WI38 (cell line): ENCODE data around the gene IER2.
"Not testable (repeated sequence)": the region's sequence is repeated elsewhere in the genome, so short reads cannot be mapped to it uniquely, and the experiment has no call there.

Experiments used
- H3K4me3 ChIP-seq: 2 replicates; pipeline ENCODE4 v1.5.1; 2011; ENCODE audit warnings: low read depth, mild to moderate bottlenecking, control low read depth, low read length
- TF ChIP-seq, protein P1 (sequence below): IDR thresholded peaks from 2 replicates; pipeline ENCODE4 v1.5.1; 2012; ENCODE audit warnings: low read depth, mild to moderate bottlenecking, control low read depth, low read length

The IER2 gene

DNA sequence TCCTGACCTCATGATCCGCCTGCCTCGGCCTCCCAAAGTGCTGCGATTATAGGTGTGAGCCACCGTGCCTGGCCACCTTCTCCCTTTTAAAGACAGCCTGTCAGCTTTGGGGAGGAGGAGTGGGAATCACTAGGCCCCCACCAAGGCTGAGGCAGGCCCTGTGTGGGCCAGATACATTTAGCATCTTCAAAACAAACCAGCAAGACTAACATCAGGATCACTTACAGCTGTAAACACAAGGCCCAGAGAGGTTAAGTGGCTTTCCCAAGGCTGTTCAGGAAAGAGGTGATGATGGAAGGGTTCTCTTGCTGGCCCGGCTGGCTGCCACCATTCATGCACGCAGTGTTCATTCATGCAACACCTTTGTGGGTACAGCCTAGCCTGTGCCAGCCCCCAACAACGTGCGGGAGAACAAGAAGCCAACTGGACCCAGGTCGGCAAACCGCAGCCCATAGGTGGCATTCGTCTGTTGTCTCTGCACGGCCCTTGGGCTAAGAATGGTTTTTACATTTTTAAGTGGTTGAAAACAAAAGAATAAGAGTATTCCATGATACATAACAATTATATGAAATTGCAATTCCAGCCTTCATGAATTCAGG, 23.0 kb downstream of the IER2 start:
- no peak overlapping the region for H3K4me3 ChIP-seq
- TF ChIP-seq, protein P1, sequence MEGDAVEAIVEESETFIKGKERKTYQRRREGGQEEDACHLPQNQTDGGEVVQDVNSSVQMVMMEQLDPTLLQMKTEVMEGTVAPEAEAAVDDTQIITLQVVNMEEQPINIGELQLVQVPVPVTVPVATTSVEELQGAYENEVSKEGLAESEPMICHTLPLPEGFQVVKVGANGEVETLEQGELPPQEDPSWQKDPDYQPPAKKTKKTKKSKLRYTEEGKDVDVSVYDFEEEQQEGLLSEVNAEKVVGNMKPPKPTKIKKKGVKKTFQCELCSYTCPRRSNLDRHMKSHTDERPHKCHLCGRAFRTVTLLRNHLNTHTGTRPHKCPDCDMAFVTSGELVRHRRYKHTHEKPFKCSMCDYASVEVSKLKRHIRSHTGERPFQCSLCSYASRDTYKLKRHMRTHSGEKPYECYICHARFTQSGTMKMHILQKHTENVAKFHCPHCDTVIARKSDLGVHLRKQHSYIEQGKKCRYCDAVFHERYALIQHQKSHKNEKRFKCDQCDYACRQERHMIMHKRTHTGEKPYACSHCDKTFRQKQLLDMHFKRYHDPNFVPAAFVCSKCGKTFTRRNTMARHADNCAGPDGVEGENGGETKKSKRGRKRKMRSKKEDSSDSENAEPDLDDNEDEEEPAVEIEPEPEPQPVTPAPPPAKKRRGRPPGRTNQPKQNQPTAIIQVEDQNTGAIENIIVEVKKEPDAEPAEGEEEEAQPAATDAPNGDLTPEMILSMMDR, result no peak

GRCh38 chr19:13176345-13176744, 26.1 kb downstream of the IER2 start:
- TF ChIP-seq, protein P1, result no peak
- H3K4me3 ChIP-seq, result no peak overlapping the region

DNA sequence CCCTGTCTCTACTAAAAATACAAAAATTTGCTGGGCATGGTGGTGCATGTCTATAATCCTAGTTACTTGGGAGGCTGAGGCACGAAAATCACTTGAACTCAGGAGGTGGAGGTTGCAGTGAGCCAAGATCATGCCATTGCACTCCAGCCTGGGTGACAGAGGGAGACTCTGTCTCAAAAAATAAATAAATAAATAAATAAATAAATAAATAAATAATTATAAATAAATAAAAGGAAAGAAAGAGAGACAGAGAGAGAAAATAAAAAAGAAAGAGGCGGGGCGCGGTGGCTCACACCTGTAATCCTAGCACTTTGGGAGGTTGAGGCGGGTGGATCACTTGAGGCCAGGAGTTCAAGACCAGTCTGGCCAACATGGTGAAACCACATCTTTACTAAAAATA, 27.4 kb downstream of the IER2 start:
- H3K4me3 ChIP-seq, result not testable (repeated sequence)

DNA sequence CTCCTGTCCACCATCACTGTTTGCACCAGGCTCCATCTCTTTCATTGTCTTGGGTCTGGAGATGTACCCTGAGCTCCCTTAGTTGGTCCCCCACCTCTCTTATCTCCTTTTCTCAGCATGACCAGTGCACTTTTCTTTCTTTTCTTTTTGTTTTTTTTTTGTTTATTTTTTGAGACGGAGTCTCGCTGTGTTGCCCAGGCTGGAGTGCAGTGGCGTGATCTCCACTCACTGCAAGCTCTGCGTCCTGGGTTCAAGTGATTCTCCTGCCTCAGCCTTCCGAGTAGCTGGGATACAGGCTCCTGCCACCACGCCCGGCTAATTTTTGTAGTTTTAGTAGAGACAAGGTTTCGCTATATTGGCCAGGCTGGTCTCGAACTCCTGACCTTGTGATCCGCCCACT, 28.1 kb downstream of the IER2 start:
- H3K4me3 ChIP-seq, result not testable (repeated sequence)

GRCh38 chr19:13181747-13182388, 31.7 kb downstream of the IER2 start:
- TF ChIP-seq, protein P1, result no peak
- H3K4me3 ChIP-seq, result no peak overlapping the region

GRCh38 chr19:13184926-13185325, 34.7 kb downstream of the IER2 start:
- not testable (repeated sequence) for H3K4me3 ChIP-seq

DNA sequence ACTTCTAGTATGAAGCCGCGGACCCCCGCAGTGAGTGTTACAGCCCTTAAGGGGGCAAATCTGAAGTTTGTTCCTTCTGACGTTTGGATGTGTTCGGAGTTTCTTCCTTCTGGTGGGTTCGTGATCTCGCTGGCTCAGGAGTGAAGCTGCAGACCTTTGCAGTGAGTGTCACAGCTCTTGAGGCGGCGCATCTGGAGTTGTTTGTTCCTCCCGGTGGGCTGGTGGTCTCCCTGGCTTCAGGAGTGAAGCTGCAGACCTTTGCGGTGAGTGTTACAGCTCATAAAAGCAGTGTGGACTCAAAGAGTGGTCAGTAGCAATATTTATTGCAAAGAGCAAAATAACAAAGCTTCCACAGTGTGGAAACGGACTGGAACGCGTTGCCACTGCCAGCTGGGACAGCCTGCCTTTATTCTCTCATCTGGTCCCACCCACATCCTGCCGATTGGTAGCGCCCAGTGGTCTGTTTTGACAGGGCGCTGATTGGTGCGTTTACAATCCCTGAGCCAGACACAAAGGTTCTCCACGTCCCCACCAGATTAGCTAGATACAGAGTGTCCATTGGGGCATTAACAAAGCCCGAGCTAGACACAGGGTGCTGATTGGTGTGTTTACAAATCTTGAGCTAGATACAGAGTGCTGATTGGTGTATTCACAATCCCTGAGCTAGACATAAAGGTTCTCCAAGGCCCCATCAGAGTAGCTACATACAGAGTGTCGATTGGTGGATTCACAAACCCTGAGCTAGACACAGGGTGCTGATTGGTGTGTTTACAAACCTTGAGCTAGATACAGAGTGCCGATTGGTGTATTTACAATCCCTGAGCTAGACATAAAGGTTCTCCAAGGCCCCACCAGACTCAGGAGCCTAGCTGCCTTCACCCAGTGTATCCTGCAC, 35.8 kb downstream of the IER2 start:
- H3K4me3 ChIP-seq, result not testable (repeated sequence)

DNA sequence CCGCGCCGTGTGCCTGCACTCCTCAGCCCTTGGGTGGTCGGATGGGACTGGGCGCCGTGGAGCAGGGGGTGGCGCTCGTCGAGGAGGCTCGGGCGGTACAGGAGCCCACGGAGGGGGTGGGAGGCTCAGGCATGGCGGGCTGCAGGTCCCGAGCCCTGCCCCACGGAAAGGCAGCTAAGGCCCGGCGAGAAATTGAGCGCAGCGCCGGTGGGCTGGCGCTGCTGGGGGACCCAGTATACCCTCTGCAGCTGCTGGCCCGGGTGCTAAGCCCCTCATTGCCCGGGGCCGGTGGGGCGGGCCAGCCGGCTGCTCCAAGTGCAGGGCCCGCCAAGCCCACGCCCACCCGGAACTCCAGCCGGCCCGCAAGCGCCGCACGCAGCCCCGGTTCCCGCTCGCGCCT, 36.5 kb downstream of the IER2 start:
- H3K4me3 ChIP-seq, result not testable (repeated sequence)

GRCh38 chr19:13187419-13187818, 37.2 kb downstream of the IER2 start:
- TF ChIP-seq, protein P1, result no peak
- no peak overlapping the region for H3K4me3 ChIP-seq

DNA sequence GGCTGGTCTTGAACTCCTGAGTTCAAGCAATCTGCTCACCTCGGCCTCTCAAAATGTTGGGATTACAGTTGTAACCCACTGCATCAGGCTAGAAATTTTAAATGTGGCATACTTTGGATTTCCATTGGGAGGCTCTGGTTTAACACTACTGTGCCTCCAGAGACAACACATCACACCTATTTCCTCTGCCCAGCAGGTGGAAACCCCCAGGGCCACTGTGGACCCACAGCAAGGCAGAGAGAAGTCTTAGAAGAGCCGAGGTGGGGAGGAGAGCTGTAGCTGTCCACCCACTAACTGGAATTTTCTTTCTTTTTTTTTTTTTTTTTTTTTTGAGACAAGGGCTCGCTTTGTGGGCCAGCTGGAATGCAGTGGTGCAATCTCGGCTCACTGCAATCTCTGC, 39.4 kb downstream of the IER2 start:
- no peak overlapping the region for H3K4me3 ChIP-seq
- TF ChIP-seq, protein P1, result no peak
